B cell (primary cell): Measurements from ENCODE around the gene CYTIP. TPM values are rescaled to one million over a fixed set of nuclear protein-coding genes. Genes with fewer than 3 reads are reported as not detected.

ENCODE experiments used
- ATAC-seq: fragments of 200-7000 bp; cut with Tn5 transposase; one replicate; pipeline ENCODE4 v1.10.0; 2021; ENCODE audit warnings: low read depth, mild to moderate bottlenecking, moderate number of reproducible peaks, moderate library complexity
- CTCF ChIA-PET: fragments of 350-600 bp; sonication (Branson Sonifier 250); formaldehyde crosslinking; loops from one replicate; lab custom pipeline; 2021; ENCODE audit warnings: antibody characterized with exemption, inconsistent platforms; lab: Charles Lee
- POLR2A ChIA-PET: fragments of 350-600 bp; sonication (Branson Sonifier 250); formaldehyde crosslinking; loops from one replicate; lab custom pipeline; 2021; ENCODE audit warnings: antibody characterized with exemption; lab: Charles Lee
- DNase-seq: peaks from one replicate; pipeline ENCODE4 v3.0.0; 2013
- H2AFZ ChIP-seq: 2 replicates; pipeline ENCODE4 v1.6.1; 2012; ENCODE audit warnings: mild to moderate bottlenecking, low read depth, low read length; ENCODE audit not compliant: insufficient read depth, poor library complexity, severe bottlenecking
- H3K27ac ChIP-seq, 2 donors: 1 replicate in 1 of 2; 2 replicates in 1 of 2; pipeline ENCODE4 v1.5.1; 2012 to 2013; ENCODE audit warnings: low read length in 2 of 2, mild to moderate bottlenecking in 2 of 2, moderate library complexity in 1 of 2
- H3K27me3 ChIP-seq, 4 experiments: fragments of 200-600 bp in 1 of 4; sonication (generic) in 1 of 4; replicated peaks in 1 of 4; 1 replicate in 2 of 4; 2 replicates in 2 of 4; pipeline versions ENCODE4 v1.6.1 to v1.7.0; 2013 to 2016; ENCODE audit warnings: low read length in 3 of 4, mild to moderate bottlenecking in 2 of 4, mixed read lengths in 1 of 4, moderate library complexity in 1 of 4; ENCODE audit not compliant: insufficient read depth in 4 of 4, control insufficient read depth in 3 of 4; ENCODE audit errors: control extremely low read depth in 1 of 4
- H3K36me3 ChIP-seq, 2 experiments: replicated peaks in 1 of 2; 1 replicate in 1 of 2; 2 replicates in 1 of 2; pipeline versions ENCODE4 v1.6.1 to v1.7.1; 2013; ENCODE audit warnings: low read length in 1 of 2; ENCODE audit not compliant: insufficient read depth in 2 of 2, control insufficient read depth in 1 of 2; ENCODE audit errors: control extremely low read depth in 1 of 2, extremely low read depth in 1 of 2
- H3K4me1 ChIP-seq, 2 donors: fragments of 200-600 bp in 1 of 2; sonication (generic) in 1 of 2; 1 replicate in 1 of 2; 2 replicates in 1 of 2; pipeline versions ENCODE4 v1.5.1 to v1.6.1; 2013 to 2017; ENCODE audit warnings: low read length in 2 of 2; ENCODE audit not compliant: control insufficient read depth in 2 of 2, insufficient read depth in 2 of 2
- H3K4me2 ChIP-seq: replicated peaks from 2 replicates; pipeline ENCODE3; 2012; ENCODE audit warnings: mild to moderate bottlenecking, low read depth, low read length; ENCODE audit not compliant: poor library complexity, severe bottlenecking
- H3K4me3 ChIP-seq, 5 experiments: fragments of 200-600 bp in 1 of 5; sonication (generic) in 1 of 5; 1 replicate in 3 of 5; 2 replicates in 2 of 5; pipeline versions ENCODE4 v1.5.1 to v1.7.0; 2011 to 2016; ENCODE audit warnings: low read length in 4 of 5, mild to moderate bottlenecking in 4 of 5, low read depth in 2 of 5, control low read depth in 1 of 5, moderate library complexity in 1 of 5; ENCODE audit not compliant: insufficient read depth in 1 of 5; ENCODE audit errors: control extremely low read depth in 1 of 5, extremely low read depth in 1 of 5
- H3K79me2 ChIP-seq: fragments of 200-600 bp; sonication (generic); one replicate; pipeline ENCODE4 v1.6.0; 2016; ENCODE audit warnings: low read length; ENCODE audit not compliant: control insufficient read depth, insufficient read depth
- H3K9ac ChIP-seq: fragments of 200-600 bp; sonication (generic); 2 replicates; pipeline ENCODE4 v1.6.1; 2017; ENCODE audit warnings: mild to moderate bottlenecking, low read length, moderate library complexity
- H3K9me3 ChIP-seq, 3 donors: one replicate each; pipeline versions ENCODE4 v1.6.1 to v1.7.1; 2013; ENCODE audit warnings: low read length in 2 of 3; ENCODE audit not compliant: control insufficient read depth in 2 of 3, insufficient read depth in 1 of 3; ENCODE audit errors: control extremely low read depth in 1 of 3
- H4K20me1 ChIP-seq: 2 replicates; pipeline ENCODE4 v1.6.0; 2012; ENCODE audit warnings: mild to moderate bottlenecking, low read length; ENCODE audit not compliant: insufficient read depth, control insufficient read depth, poor library complexity, severe bottlenecking
- H3K27ac Mint-ChIP-seq: one replicate; pipeline ENCODE4 v1.8.0; 2021; ENCODE audit warnings: mixed read lengths
- H3K27me3 Mint-ChIP-seq: one replicate; pipeline ENCODE4 v1.8.0; 2021; ENCODE audit warnings: mixed read lengths
- H3K4me1 Mint-ChIP-seq: one replicate; pipeline ENCODE4 v1.8.0; 2021; ENCODE audit warnings: mixed read lengths
- H3K4me3 Mint-ChIP-seq: one replicate; pipeline ENCODE4 v1.8.0; 2021; ENCODE audit warnings: mixed read lengths
- H3K9me3 Mint-ChIP-seq: one replicate; pipeline ENCODE4 v1.8.0; 2022; ENCODE audit warnings: mixed read lengths; ENCODE audit not compliant: insufficient read depth
- CTCF ChIP-seq: fragments of 200-600 bp; IDR thresholded peaks from one replicate; pipeline ENCODE4 v1.8.0; 2022; ENCODE audit warnings: antibody characterized with exemption, mild to moderate bottlenecking
- EZH2 ChIP-seq: IDR thresholded peaks from 2 replicates; pipeline ENCODE4 v1.6.1; 2012; ENCODE audit warnings: borderline replicate concordance, low read depth, mild to moderate bottlenecking, moderate library complexity, low read length; ENCODE audit not compliant: insufficient read depth, poor library complexity, severe bottlenecking
- WGBS: methylation state at CpG from one replicate; pipeline ENCODE4 v1.1.5; 2013; ENCODE audit warnings: missing lambda C conversion rate; ENCODE audit not compliant: insufficient coverage; 5-methylcytosine and 5-hydroxymethylcytosine counted together
- intact Hi-C: fragments of 100-400 bp; cut with micrococcal nuclease; formaldehyde crosslinking; loops from one replicate; pipeline ENCODE4 v1.10.0; 2022
- polyA plus RNA-seq: library from polyadenylated mRNA; depleted of rRNA; stranded (reverse); fragments of >200 nt; gene quantifications from 2 replicates; pipeline ENCODE4 v1.2.3, GENCODE V29; 2012
- total RNA-seq, 2 donors: library from RNA; stranded (reverse); fragments of 120-200 nt in 1 of 2; gene quantifications; 1 replicate in 1 of 2; 2 replicates in 1 of 2; pipeline versions ENCODE4 v1.2.3 to v1.2.4, GENCODE V29; 2013 to 2022

CYTIP gene
- total and polyA plus RNA-seq, 2 donors (not counting 1 experiment from before 2014, with no cell fraction given): 73.0 to 327 TPM

GRCh38 chr2:157414050-157414449 is 29.8 kb downstream of the CYTIP start:
- TF ChIP-seq CTCF (no peak), EZH2 (no peak)
- H3K27ac Mint-ChIP-seq: peak overlapping the region; percentile 82
- H3K4me1 ChIP-seq: peaks cover 57 to 66% of the 10 kb centered on the region in 2 donors

GRCh38 chr2:157413326-157414035 is 30.4 kb downstream of the CYTIP start:
- TF ChIP-seq EZH2: no peak
- TF ChIP-seq CTCF: no peak
- ATAC-seq: peak; percentile 58
- peak overlapping the region; percentile 82 for H3K27ac Mint-ChIP-seq
- no peaks in the 10 kb centered on the region for H3K27me3 ChIP-seq
- no peak overlapping the region for H2AFZ ChIP-seq
- POLR2A ChIA-PET: no interaction called here
- H3K27me3 Mint-ChIP-seq: no peaks in the 10 kb centered on the region
- H3K27ac ChIP-seq: peak overlapping the region; percentile 34 to 69
- WGBS: 0% methylated on average over 2 of the region's 4 CpGs
- peak overlapping the region in 1 of 5 experiments; percentile 31 for H3K4me3 ChIP-seq
- H3K4me2 ChIP-seq: peak overlapping the region; percentile 53
- no peaks in the 10 kb centered on the region for H4K20me1 ChIP-seq
- peaks cover 0 to 1% (median 0%) of the 10 kb centered on the region in 3 donors for H3K9me3 ChIP-seq
- peaks cover 13% of the 10 kb centered on the region for H3K79me2 ChIP-seq
- peak overlapping the region; percentile 24 for H3K9ac ChIP-seq
- CTCF ChIA-PET: interaction anchor here (2.8 kb wide), 1 partner anchor 77 kb away, joined by 20 read pairs; no protein-coding TSS in a partner anchor
- H3K36me3 ChIP-seq: peaks cover 9 to 53% of the 10 kb centered on the region in 2 experiments
- H3K9me3 Mint-ChIP-seq: no peaks in the 10 kb centered on the region
- intact Hi-C loops: no loop called here
- peaks cover 77% of the 10 kb centered on the region for H3K4me1 Mint-ChIP-seq
- DNase-seq: peak; percentile 73
- H3K4me3 Mint-ChIP-seq: peak overlapping the region; percentile 60
- peaks cover 53 to 61% of the 10 kb centered on the region in 2 donors for H3K4me1 ChIP-seq

More at GRCh38 chr2:157414050-157414449, 29.8 kb downstream of the CYTIP start:
- H3K9me3 ChIP-seq: peaks cover 0 to 1% (median 1%) of the 10 kb centered on the region in 3 donors
- ChIA-PET POLR2A (interaction anchor here (0.9 to 1.0 kb wide), 2 partner anchors 8 to 27 kb away, joined by 3 to 5 read pairs; no protein-coding TSS in a partner anchor), CTCF (interaction anchor here (0.7 to 1.5 kb wide), 3 partner anchors 85 to 111 kb away, joined by 3 to 4 read pairs (median 3); no protein-coding TSS in a partner anchor)
- WGBS: no CpG with 5 or more reads among the region's 1 CpG
- ATAC-seq: no peak
- intact Hi-C loops: no loop called here
- H3K4me1 Mint-ChIP-seq: peaks cover 77% of the 10 kb centered on the region
- H3K4me2 ChIP-seq: peak overlapping the region; percentile 53
- peak; percentile 35 for DNase-seq
- H3K4me3 Mint-ChIP-seq: peak overlapping the region; percentile 60
- no peak overlapping the region for H2AFZ ChIP-seq
- H3K4me3 ChIP-seq: peak overlapping the region in 1 of 5 experiments; percentile 31
- peaks cover 9 to 57% of the 10 kb centered on the region in 2 experiments for H3K36me3 ChIP-seq
- peaks cover 15% of the 10 kb centered on the region for H3K79me2 ChIP-seq
- H3K27me3 ChIP-seq: no peaks in the 10 kb centered on the region
- H3K9ac ChIP-seq: peak overlapping the region; percentile 24
- H3K27ac ChIP-seq: peak overlapping the region; percentile 34 to 69
- no peaks in the 10 kb centered on the region for H3K27me3 Mint-ChIP-seq
- no peaks in the 10 kb centered on the region for H4K20me1 ChIP-seq
- no peaks in the 10 kb centered on the region for H3K9me3 Mint-ChIP-seq
